A549 (cell line): ENCODE results near the gene AFF1. TPM values are rescaled to one million over a fixed set of nuclear protein-coding genes. Genes with fewer than 3 reads are reported as not detected.

Experiments
- ATAC-seq, 2 experiments: fragments of 200-7000 bp in 1 of 2; fragments of >200 bp in 1 of 2; cut with Nextera tagmentation in 1 of 2; cut with Tn5 transposase in 1 of 2; 3 replicates each; pipeline versions ENCODE4 v1.8.0 to v1.9.1; 2018 to 2020; ENCODE audit warnings: mild to moderate bottlenecking in 1 of 2, moderate library complexity in 1 of 2
- CTCF ChIA-PET: fragments of 300-600 bp; sonication (Branson Sonifier 250); formaldehyde crosslinking; extraction: SDS; loops from one replicate; lab custom pipeline; 2021; ENCODE audit warnings: antibody characterized with exemption, inconsistent platforms; lab: Yijun Ruan, JAX
- POLR2A ChIA-PET: fragments of 350-600 bp; formaldehyde crosslinking; extraction: SDS; loops from one replicate; lab custom pipeline; 2021; ENCODE audit warnings: antibody characterized with exemption, inconsistent platforms; lab: Yijun Ruan, JAX
- DNase-seq, 2 experiments: peaks; one replicate each; pipeline versions ENCODE4 v3.0.0 to v3.0.0-alpha.2; 2011 to 2016; ENCODE audit warnings: low read depth in 1 of 2, low spot score in 1 of 2
- FAIRE-seq: peaks from 2 replicates; lab custom pipeline; 2011; peaks lifted over from hg19 to GRCh38; lab: Jason Lieb, UNC
- H3K27ac ChIP-seq, 2 experiments: fragments of >200 bp; sonication (Bioruptor Twin); formaldehyde crosslinking; 3 replicates each; pipeline ENCODE4 v1.5.1; 2016 to 2017
- H3K4me1 ChIP-seq: fragments of >200 bp; sonication (Bioruptor Twin); formaldehyde crosslinking; 3 replicates; pipeline ENCODE4 v1.6.1; 2016
- H3K4me2 ChIP-seq: fragments of >200 bp; sonication (Bioruptor Twin); formaldehyde crosslinking; 3 replicates; pipeline ENCODE4 v1.6.1; 2016
- H3K4me3 ChIP-seq: fragments of >200 bp; sonication (Bioruptor Twin); formaldehyde crosslinking; 3 replicates; pipeline ENCODE4 v1.5.1; 2016
- H3K9me3 ChIP-seq: fragments of >200 bp; sonication (Bioruptor Twin); formaldehyde crosslinking; 3 replicates; pipeline ENCODE4 v1.6.1; 2016
- BCL3 ChIP-seq: fragments of >200 bp; sonication (Bioruptor Twin); formaldehyde crosslinking; IDR thresholded peaks from 3 replicates; pipeline ENCODE4 v1.6.1; 2016
- CBX2 ChIP-seq: fragments of 200-600 bp; sonication (generic); IDR thresholded peaks from 2 replicates; pipeline ENCODE4 v1.6.1; 2016; ENCODE audit warnings: low read depth, mild to moderate bottlenecking, borderline replicate concordance
- CEBPB ChIP-seq, 2 experiments: fragments of >200 bp in 1 of 2; sonication (Bioruptor Twin) in 1 of 2; formaldehyde crosslinking in 1 of 2; IDR thresholded peaks; 2 replicates each; pipeline ENCODE4 v1.6.1; 2012 to 2016
- CHD4 ChIP-seq: fragments of 200-600 bp; sonication (generic); IDR thresholded peaks from 2 replicates; pipeline ENCODE4 v1.6.1; 2016; ENCODE audit warnings: antibody characterized with exemption, mild to moderate bottlenecking, borderline replicate concordance
- CTCF ChIP-seq: fragments of >200 bp; sonication (Bioruptor Twin); formaldehyde crosslinking; IDR thresholded peaks from 3 replicates; pipeline ENCODE4 v1.5.1; 2016
- FOSB ChIP-seq: fragments of 250-450 bp; sonication (Bioruptor Pico); IDR thresholded peaks from 2 replicates; pipeline ENCODE4 v1.5.0; 2020; ENCODE audit warnings: mild to moderate bottlenecking, moderate library complexity
- HDAC2 ChIP-seq: fragments of 200-600 bp; sonication (generic); IDR thresholded peaks from 2 replicates; pipeline ENCODE4 v1.6.1; 2016
- HEYL ChIP-seq: fragments of 250-450 bp; sonication (Bioruptor Pico); IDR thresholded peaks from 2 replicates; pipeline ENCODE4 v1.8.0; 2021; ENCODE audit warnings: mild to moderate bottlenecking, moderate library complexity
- POLR2A ChIP-seq: IDR thresholded peaks from 2 replicates; pipeline ENCODE4 v1.6.1; 2012; ENCODE audit warnings: mild to moderate bottlenecking, low read length
- RARB ChIP-seq: fragments of 250-450 bp; sonication (Bioruptor Pico); IDR thresholded peaks from 2 replicates; pipeline ENCODE4 v1.8.0; 2021; ENCODE audit warnings: mild to moderate bottlenecking, moderate library complexity
- REST ChIP-seq: fragments of 200-600 bp; sonication (generic); IDR thresholded peaks from 2 replicates; pipeline ENCODE4 v1.6.1; 2016; ENCODE audit warnings: antibody characterized with exemption, mild to moderate bottlenecking, moderate library complexity
- RNF2 ChIP-seq: fragments of 200-600 bp; sonication (generic); IDR thresholded peaks from 2 replicates; pipeline ENCODE4 v1.6.1; 2016; ENCODE audit warnings: low read depth, mild to moderate bottlenecking, antibody characterized with exemption, moderate library complexity, borderline replicate concordance
- SMC3 ChIP-seq: fragments of >200 bp; sonication (Bioruptor Twin); formaldehyde crosslinking; IDR thresholded peaks from 3 replicates; pipeline ENCODE4 v1.6.1; 2018; ENCODE audit warnings: inconsistent platforms
- SREBF2 ChIP-seq: fragments of 450-650 bp; IDR thresholded peaks from 2 replicates; pipeline ENCODE4 v1.6.1; 2014; ENCODE audit warnings: mild to moderate bottlenecking, moderate library complexity
- TP53 ChIP-seq: fragments of 250-450 bp; sonication (Bioruptor Pico); IDR thresholded peaks from 2 replicates; pipeline ENCODE4 v1.5.0; 2021; ENCODE audit warnings: mild to moderate bottlenecking, moderate library complexity
- ZC3H11A ChIP-seq: fragments of 450-650 bp; IDR thresholded peaks from 2 replicates; pipeline ENCODE4 v1.6.1; 2014; ENCODE audit warnings: antibody characterized with exemption, mild to moderate bottlenecking
- ZSCAN20 ChIP-seq: fragments of 250-450 bp; sonication (Bioruptor Pico); IDR thresholded peaks from 2 replicates; pipeline ENCODE4 v1.8.0; 2022; ENCODE audit warnings: mild to moderate bottlenecking, moderate library complexity
- WGBS: methylation state at CpG from one replicate; pipeline ENCODE4 v1.1.6; 2017; ENCODE audit errors: missing lambda C conversion rate; 5-methylcytosine and 5-hydroxymethylcytosine counted together
- polyA plus RNA-seq, 4 experiments: library from polyadenylated mRNA; depleted of rRNA in 3 of 4; stranded (reverse); fragments of >200 nt; fragmentation: RNase III in 1 of 4; extraction: RNeasy Plus Mini Kit Qiagen cat#74134 plus additional on column Dnase treatment in 1 of 4; gene quantifications; 2 replicates in 3 of 4; 3 replicates in 1 of 4; pipeline ENCODE4 v1.2.3, GENCODE V29; 2011 to 2017
- TF ChIP-seq, protein P1 (sequence below): IDR thresholded peaks from 2 replicates; pipeline ENCODE4 v1.6.1; 2012
- TF ChIP-seq, protein P2 (sequence below): fragments of 150-350 bp; IDR thresholded peaks from 2 replicates; pipeline ENCODE4 v1.6.1; 2014; ENCODE audit warnings: low read depth, mild to moderate bottlenecking, low read length
- TF ChIP-seq, protein P3 (sequence below): fragments of 250-450 bp; sonication (Bioruptor Pico); IDR thresholded peaks from 2 replicates; pipeline ENCODE4 v1.5.0; 2021; ENCODE audit warnings: mild to moderate bottlenecking, moderate library complexity, borderline replicate concordance

The AFF1 gene
- polyA plus RNA-seq, 2 of the 4 experiments (the other 2 are of a cell fraction) = 13.7 to 15.4 TPM

- DNase-seq (no peak), FAIRE-seq (no peak), ATAC-seq (no peak)
- no peaks in the 10 kb centered on the region for H3K4me1 ChIP-seq
- H3K27ac ChIP-seq = no peak overlapping the region
- ChIA-PET POLR2A (no interaction called here), CTCF (interaction anchor here (0.6 kb wide), 1 partner anchor 27 kb away, joined by 3 read pairs; no protein-coding TSS in a partner anchor)
- no peak overlapping the region for H3K4me2 ChIP-seq
- no peak for TF ChIP-seq POLR2A
- TF ChIP-seq, protein P1, sequence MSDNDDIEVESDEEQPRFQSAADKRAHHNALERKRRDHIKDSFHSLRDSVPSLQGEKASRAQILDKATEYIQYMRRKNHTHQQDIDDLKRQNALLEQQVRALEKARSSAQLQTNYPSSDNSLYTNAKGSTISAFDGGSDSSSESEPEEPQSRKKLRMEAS = no peak
- TF ChIP-seq CTCF = no peak
- no peak for TF ChIP-seq FOSB (CRISPR knock-in tag)
- TF ChIP-seq SREBF2 = no peak
- no peak for TF ChIP-seq SMC3
- TF ChIP-seq HEYL (CRISPR knock-in tag) = no peak
- no peak overlapping the region for H3K4me3 ChIP-seq
- 38% methylated on average over 2 of the region's 2 CpGs for WGBS
- no peaks in the 10 kb centered on the region for H3K9me3 ChIP-seq
These were observed 26.6 kb upstream of the AFF1 start for GRCh38 chr4:86908251-86908657.

DNA sequence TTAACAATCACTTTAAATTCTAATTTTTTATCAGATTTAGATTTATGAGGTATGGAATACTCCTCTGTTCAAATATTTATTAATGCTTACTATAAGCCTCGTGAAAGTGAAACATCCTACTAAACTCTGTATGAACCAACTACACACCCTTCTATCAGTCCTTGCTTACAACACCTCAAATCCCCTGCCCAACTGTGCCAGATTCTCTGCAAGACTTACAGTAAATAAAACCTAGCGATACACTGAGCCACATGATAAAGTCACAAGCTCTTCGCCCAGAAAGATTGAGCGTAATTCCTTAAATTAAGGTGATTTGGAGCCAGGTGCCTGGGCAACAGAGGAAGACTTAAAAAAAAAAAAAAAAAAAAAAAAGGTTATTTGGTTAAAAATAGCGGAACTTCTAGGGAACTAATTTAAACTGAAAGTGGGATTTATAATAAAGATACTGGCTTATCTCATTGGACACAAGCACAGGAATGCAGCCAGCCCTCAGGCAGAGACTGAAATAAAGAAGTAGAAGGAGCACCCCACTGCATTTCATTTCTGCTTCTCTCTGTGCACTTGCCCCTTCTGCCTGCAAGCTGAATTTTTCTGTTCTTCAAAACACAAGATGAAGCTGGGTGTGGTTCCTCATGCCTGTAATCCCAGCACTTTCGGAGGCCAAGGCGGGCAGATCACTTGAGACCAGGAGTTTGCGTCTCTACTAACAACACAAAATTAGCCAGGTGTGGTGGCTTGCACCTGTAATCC, 25.1 kb upstream of the AFF1 start:
- DNase-seq (no peak), FAIRE-seq (no peak), ATAC-seq (no peak)
- WGBS = 86% methylated on average over 8 of the region's 8 CpGs
- ChIA-PET POLR2A (no interaction called here), CTCF (interaction anchor here (1.1 kb wide), 1 partner anchor 13 kb away, joined by 6 read pairs; no protein-coding TSS in a partner anchor)
- Histone ChIP-seq H3K4me1 (no peaks in the 10 kb centered on the region), H3K9me3 (no peaks in the 10 kb centered on the region), H3K27ac (no peak overlapping the region), H3K4me2 (no peak overlapping the region), H3K4me3 (no peak overlapping the region)
- TF ChIP-seq TP53 (CRISPR knock-in tag) (no peak), CEBPB (IDR thresholded peaks at IDR 0.05) (no peak), ZSCAN20 (CRISPR knock-in tag) (no peak), CBX2 (no peak), CHD4 (no peak), ZC3H11A (no peak), RNF2 (no peak), REST (no peak), HDAC2 (no peak), RARB (CRISPR knock-in tag) (no peak), BCL3 (no peak)
- TF ChIP-seq, protein P2, sequence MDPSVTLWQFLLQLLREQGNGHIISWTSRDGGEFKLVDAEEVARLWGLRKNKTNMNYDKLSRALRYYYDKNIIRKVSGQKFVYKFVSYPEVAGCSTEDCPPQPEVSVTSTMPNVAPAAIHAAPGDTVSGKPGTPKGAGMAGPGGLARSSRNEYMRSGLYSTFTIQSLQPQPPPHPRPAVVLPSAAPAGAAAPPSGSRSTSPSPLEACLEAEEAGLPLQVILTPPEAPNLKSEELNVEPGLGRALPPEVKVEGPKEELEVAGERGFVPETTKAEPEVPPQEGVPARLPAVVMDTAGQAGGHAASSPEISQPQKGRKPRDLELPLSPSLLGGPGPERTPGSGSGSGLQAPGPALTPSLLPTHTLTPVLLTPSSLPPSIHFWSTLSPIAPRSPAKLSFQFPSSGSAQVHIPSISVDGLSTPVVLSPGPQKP = no peak
- TF ChIP-seq, protein P3, sequence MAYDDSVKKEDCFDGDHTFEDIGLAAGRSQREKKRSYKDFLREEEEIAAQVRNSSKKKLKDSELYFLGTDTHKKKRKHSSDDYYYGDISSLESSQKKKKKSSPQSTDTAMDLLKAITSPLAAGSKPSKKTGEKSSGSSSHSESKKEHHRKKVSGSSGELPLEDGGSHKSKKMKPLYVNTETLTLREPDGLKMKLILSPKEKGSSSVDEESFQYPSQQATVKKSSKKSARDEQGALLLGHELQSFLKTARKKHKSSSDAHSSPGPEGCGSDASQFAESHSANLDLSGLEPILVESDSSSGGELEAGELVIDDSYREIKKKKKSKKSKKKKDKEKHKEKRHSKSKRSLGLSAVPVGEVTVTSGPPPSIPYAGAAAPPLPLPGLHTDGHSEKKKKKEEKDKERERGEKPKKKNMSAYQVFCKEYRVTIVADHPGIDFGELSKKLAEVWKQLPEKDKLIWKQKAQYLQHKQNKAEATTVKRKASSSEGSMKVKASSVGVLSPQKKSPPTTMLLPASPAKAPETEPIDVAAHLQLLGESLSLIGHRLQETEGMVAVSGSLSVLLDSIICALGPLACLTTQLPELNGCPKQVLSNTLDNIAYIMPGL (CRISPR knock-in tag) = no peak
